Smooth muscle cell (in vitro differentiated cells): ENCODE results near the gene OTOP3. TPM values are rescaled to one million over a fixed set of nuclear protein-coding genes. Genes with fewer than 3 reads are reported as not detected.

Experiments used
- DNase-seq: peaks from one replicate; lab custom pipeline; 2025; ENCODE audit not compliant: unreplicated experiment; lab: John Stamatoyannopoulos, UW
- H2AFZ ChIP-seq: fragments of 200-600 bp; sonication (generic); 2 replicates; pipeline ENCODE4 v1.6.0; 2016; ENCODE audit warnings: antibody characterized with exemption, low read depth, mild to moderate bottlenecking
- H3F3A ChIP-seq: fragments of 200-600 bp; sonication (generic); 2 replicates; pipeline ENCODE4 v1.6.0; 2017; ENCODE audit warnings: antibody characterized with exemption, low read depth
- H3K27ac ChIP-seq: fragments of 200-600 bp; sonication (generic); 2 replicates; pipeline ENCODE4 v1.5.1; 2016; ENCODE audit warnings: low read depth, mild to moderate bottlenecking
- H3K27me3 ChIP-seq: fragments of 200-600 bp; sonication (generic); 2 replicates; pipeline ENCODE4 v1.6.1; 2016; ENCODE audit warnings: low read depth, mild to moderate bottlenecking
- H3K36me3 ChIP-seq: fragments of 200-600 bp; sonication (generic); 2 replicates; pipeline ENCODE4 v1.5.1; 2016; ENCODE audit warnings: low read depth
- H3K4me1 ChIP-seq: fragments of 200-600 bp; sonication (generic); 2 replicates; pipeline ENCODE4 v1.5.1; 2016; ENCODE audit warnings: low read depth
- H3K4me2 ChIP-seq: fragments of 200-600 bp; sonication (generic); 2 replicates; pipeline ENCODE4 v1.6.0; 2016; ENCODE audit warnings: mild to moderate bottlenecking
- H3K4me3 ChIP-seq: fragments of 200-600 bp; sonication (generic); 2 replicates; pipeline ENCODE4 v1.5.1; 2016; ENCODE audit warnings: mild to moderate bottlenecking
- H3K79me2 ChIP-seq: fragments of 200-600 bp; sonication (generic); 2 replicates; pipeline ENCODE4 v1.6.0; 2016; ENCODE audit warnings: low read depth, mild to moderate bottlenecking
- H3K9ac ChIP-seq: fragments of 200-600 bp; sonication (generic); 2 replicates; pipeline ENCODE4 v1.6.0; 2016; ENCODE audit warnings: low read depth
- H3K9me3 ChIP-seq: fragments of 200-600 bp; sonication (generic); replicated peaks from 2 replicates; pipeline ENCODE4 v1.5.1; 2016; ENCODE audit warnings: low read depth
- H4K20me1 ChIP-seq: fragments of 200-600 bp; sonication (generic); 2 replicates; pipeline ENCODE4 v1.6.0; 2016; ENCODE audit warnings: low read depth
- CTCF ChIP-seq: fragments of 200-600 bp; sonication (generic); IDR thresholded peaks from 2 replicates; pipeline ENCODE4 v1.5.1; 2017; ENCODE audit warnings: borderline replicate concordance, mild to moderate bottlenecking, antibody characterized with exemption; ENCODE audit not compliant: insufficient read depth, poor library complexity, severe bottlenecking
- WGBS: methylation state at CpG from one replicate; pipeline ENCODE4 v1.1.7; 2016; ENCODE audit warnings: low lambda C conversion rate; 5-methylcytosine and 5-hydroxymethylcytosine counted together
- polyA plus RNA-seq: library from polyadenylated mRNA; unstranded; fragments of >200 nt; fragmentation: Nextera tagmentation; extraction: Ambion mirVana; gene quantifications from 2 replicates; pipeline ENCODE4 v1.2.1, GENCODE V29; 2016
- total RNA-seq: library from RNA; depleted of rRNA; stranded (reverse); fragments of >200 nt; gene quantifications from 2 replicates; pipeline ENCODE4 v1.2.3, GENCODE V29; 2014

The OTOP3 gene
- total and polyA plus RNA-seq, 2 experiments from 2014 or later, result not detected

GRCh38 chr17:74920306-74920620 is 15.4 kb upstream of the OTOP3 start:
- no peaks in the 10 kb centered on the region for H3K9me3 ChIP-seq
- no peak for TF ChIP-seq CTCF
- no peaks in the 10 kb centered on the region for H3F3A ChIP-seq
- peaks cover 29% of the 10 kb centered on the region for H3K27me3 ChIP-seq
- H3K79me2 ChIP-seq, result no peaks in the 10 kb centered on the region
- no peak overlapping the region for H2AFZ ChIP-seq
- H4K20me1 ChIP-seq, result no peaks in the 10 kb centered on the region
- no peak overlapping the region for H3K9ac ChIP-seq
- DNase-seq, result no peak
- no peak overlapping the region for H3K4me3 ChIP-seq
- 96% methylated on average over 27 of the region's 27 CpGs for WGBS
- H3K4me1 ChIP-seq, result peaks cover 9% of the 10 kb centered on the region
- no peaks in the 10 kb centered on the region for H3K36me3 ChIP-seq
- H3K27ac ChIP-seq, result no peak overlapping the region
- H3K4me2 ChIP-seq, result no peak overlapping the region

- H3K36me3 ChIP-seq, result no peaks in the 10 kb centered on the region
- no peak for DNase-seq
- no peak overlapping the region for H2AFZ ChIP-seq
- no peak for TF ChIP-seq CTCF
- no peak overlapping the region for H3K4me3 ChIP-seq
- H3K79me2 ChIP-seq, result no peaks in the 10 kb centered on the region
- H3F3A ChIP-seq, result no peaks in the 10 kb centered on the region
- peaks cover 33% of the 10 kb centered on the region for H3K27me3 ChIP-seq
- H3K4me2 ChIP-seq, result no peak overlapping the region
- H3K4me1 ChIP-seq, result peaks cover 9% of the 10 kb centered on the region
- H3K9ac ChIP-seq, result no peak overlapping the region
- no peak overlapping the region for H3K27ac ChIP-seq
- no peaks in the 10 kb centered on the region for H3K9me3 ChIP-seq
- 67% methylated on average over 6 of the region's 6 CpGs for WGBS
- no peaks in the 10 kb centered on the region for H4K20me1 ChIP-seq
Measured at GRCh38 chr17:74920642-74921025, 15.1 kb upstream of the OTOP3 start.

- H3K79me2 ChIP-seq, result no peaks in the 10 kb centered on the region
- no peak overlapping the region for H3K27ac ChIP-seq
- peaks cover 9% of the 10 kb centered on the region for H3K4me1 ChIP-seq
- no peak overlapping the region for H3K9ac ChIP-seq
- no peak overlapping the region for H2AFZ ChIP-seq
- 42% methylated on average over 18 of the region's 19 CpGs for WGBS
- H3K4me3 ChIP-seq, result no peak overlapping the region
- no peak for TF ChIP-seq CTCF
- no peaks in the 10 kb centered on the region for H3K36me3 ChIP-seq
- no peaks in the 10 kb centered on the region for H4K20me1 ChIP-seq
- peaks cover 38% of the 10 kb centered on the region for H3K27me3 ChIP-seq
- no peak for DNase-seq
- H3K4me2 ChIP-seq, result no peak overlapping the region
- no peaks in the 10 kb centered on the region for H3F3A ChIP-seq
- no peaks in the 10 kb centered on the region for H3K9me3 ChIP-seq
Measured at GRCh38 chr17:74921026-74921681, 14.5 kb upstream of the OTOP3 start.

GRCh38 chr17:74921769-74922168 is 13.9 kb upstream of the OTOP3 start:
- no peak for DNase-seq
- no peaks in the 10 kb centered on the region for H3K79me2 ChIP-seq
- H3K27me3 ChIP-seq, result peaks cover 44% of the 10 kb centered on the region
- H3K9me3 ChIP-seq, result no peaks in the 10 kb centered on the region
- H3K9ac ChIP-seq, result no peak overlapping the region
- TF ChIP-seq CTCF, result no peak
- H3K4me3 ChIP-seq, result no peak overlapping the region
- no peaks in the 10 kb centered on the region for H3F3A ChIP-seq
- no peaks in the 10 kb centered on the region for H4K20me1 ChIP-seq
- no peaks in the 10 kb centered on the region for H3K36me3 ChIP-seq
- WGBS, result 100% methylated on average over 2 of the region's 2 CpGs
- H2AFZ ChIP-seq, result no peak overlapping the region
- no peak overlapping the region for H3K4me2 ChIP-seq
- no peak overlapping the region for H3K27ac ChIP-seq
- peaks cover 9% of the 10 kb centered on the region for H3K4me1 ChIP-seq
